Measurements from ENCODE around the gene CCDC167. TPM values are rescaled to one million over a fixed set of nuclear protein-coding genes. Genes with fewer than 3 reads are reported as not detected.
A peak's percentile ranks its signal among the peaks of the same experiment; 100 is the strongest.

Gene CCDC167
- total and polyA plus RNA-seq, 2 donors from 2014 or later, result 15.7 to 63.5 TPM

GRCh38 chr6:37433657-37434271, 65.9 kb downstream of the CCDC167 start:
- DNase-seq, result peak in 1 of 5 donors; percentile 8
- Histone ChIP-seq H3K27ac (ENCODE audit: low read depth in 2 of 2, low read length in 2 of 2) (peak overlapping the region; percentile 45 to 53), H3K27me3 (ENCODE audit: control insufficient read depth, insufficient read depth, low read length) (no peaks in the 10 kb centered on the region), H3K4me1 (ENCODE audit: control insufficient read depth in 2 of 3, insufficient read depth in 2 of 3, low read depth in 1 of 3, low read length in 3 of 3) (peaks cover 4 to 10% (median 9%) of the 10 kb centered on the region in 3 donors), H3K9me3 (ENCODE audit: control insufficient read depth in 2 of 3, insufficient read depth in 1 of 3, low read length in 3 of 3) (no peaks in the 10 kb centered on the region), H3K9ac (ENCODE audit: low read length in 3 of 3) (peak overlapping the region; percentile 38 to 96 (median 45)), H3K4me3 (ENCODE audit: low read length in 3 of 3) (peak overlapping the region; percentile 73 to 99 (median 85)), H3K36me3 (ENCODE audit: control insufficient read depth in 2 of 3, insufficient read depth in 3 of 3, low read length in 3 of 3) (peaks cover 9 to 23% (median 16%) of the 10 kb centered on the region in 3 donors)
- FAIRE-seq, result no peak
- intact Hi-C loops (cut with DNase I), result no loop called here
- no peak for TF ChIP-seq CTCF (IDR thresholded peaks at IDR 0.05; ENCODE audit: borderline replicate concordance, extremely low read depth, insufficient read depth)

Other genes starting within 250 kb of the CCDC167 start
- gene TBC1D22B, start 242.1 kb downstream of the CCDC167 start, total RNA-seq, result 12.8 TPM
- 9.7 TPM for gene TBC1D22B, start 242.1 kb downstream of the CCDC167 start, polyA plus RNA-seq (ENCODE audit: insufficient read depth, low read depth, low replicate concordance)
- gene TMEM217, start 241.7 kb downstream of the CCDC167 start, total RNA-seq, result 0.72 TPM
- gene TMEM217, start 241.7 kb downstream of the CCDC167 start, polyA plus RNA-seq (ENCODE audit: insufficient read depth, low read depth, low replicate concordance), result 0.67 TPM
- 18.4 TPM for gene RNF8, start 145.9 kb downstream of the CCDC167 start, total RNA-seq
- gene RNF8, start 145.9 kb downstream of the CCDC167 start, polyA plus RNA-seq (ENCODE audit: insufficient read depth, low read depth, low replicate concordance), result 18.5 TPM
- 35.6 TPM for gene CMTR1, start 66.7 kb downstream of the CCDC167 start, total RNA-seq
- gene CMTR1, start 66.7 kb downstream of the CCDC167 start, polyA plus RNA-seq (ENCODE audit: insufficient read depth, low read depth, low replicate concordance), result 17.3 TPM
- gene MDGA1, start 198.0 kb upstream of the CCDC167 start, total RNA-seq, result 0.91 TPM
- 1.5 TPM for gene MDGA1, start 198.0 kb upstream of the CCDC167 start, polyA plus RNA-seq (ENCODE audit: insufficient read depth, low read depth, low replicate concordance)

Data from kidney (tissue), 14 donors.